Measurements from ENCODE around the gene ZACN. TPM values are rescaled to one million over a fixed set of nuclear protein-coding genes. Genes with fewer than 3 reads are reported as not detected.

The ZACN gene
- total RNA-seq, 4 donors from 2014 or later, result 2.2 TPM; not detected in 3

DNA sequence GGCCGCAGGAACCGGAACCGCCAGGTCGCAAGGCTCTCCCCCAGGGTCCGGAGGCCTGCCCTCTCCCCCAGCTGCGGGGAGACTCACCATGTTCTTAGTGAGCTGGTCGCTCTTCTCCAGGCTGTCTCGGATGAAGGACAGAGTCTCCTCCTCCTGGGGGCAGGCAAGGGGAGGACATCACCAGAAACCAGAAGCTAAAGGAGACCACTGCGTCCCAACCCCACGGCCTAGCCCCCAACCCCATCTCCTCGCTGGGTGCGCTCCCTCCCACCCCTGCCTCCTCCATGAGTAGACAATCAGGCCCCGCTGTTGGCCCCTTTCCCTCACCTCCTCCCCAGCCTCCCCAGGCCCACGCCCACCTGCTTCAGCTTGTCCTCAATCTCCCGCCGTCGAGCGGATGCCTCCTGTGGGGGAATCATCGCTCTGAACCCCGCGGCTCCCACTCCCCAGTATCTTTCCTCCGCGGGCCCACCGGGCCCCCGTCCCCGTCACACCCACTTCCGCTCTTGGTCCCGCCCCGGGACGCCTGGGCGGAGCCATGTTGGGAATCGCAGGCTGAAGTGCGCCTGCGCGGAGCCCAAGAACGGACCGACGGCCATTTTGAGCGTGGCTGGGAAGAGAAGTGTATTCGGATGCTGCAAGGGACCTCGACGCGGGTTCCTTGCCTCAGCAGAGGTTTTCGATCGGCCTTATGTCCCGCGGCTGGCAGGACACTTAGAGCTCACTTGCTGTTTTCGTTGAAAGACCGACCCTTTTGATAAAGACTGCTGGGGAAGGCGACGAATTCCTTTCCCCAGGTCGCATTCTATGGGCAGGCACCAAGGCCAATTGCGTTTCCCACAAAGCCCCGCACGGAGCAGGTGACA, 24.5 kb downstream of the ZACN start, which contains the start of gene EXOC7:
EXOC7 (minus strand) TSS at position 514 of the 866 bp plus-strand sequence; CDS start at position 419, 95 bp downstream.
- Histone ChIP-seq H3K9me3 (no peaks in the 10 kb centered on the region), H3K36me3 (peaks cover 20 to 21% of the 10 kb centered on the region in 2 donors), H3K4me3 (replicated peaks in 1 of 3) (peak within 1 kb of the TSS; percentile 51 to 75 (median 66)), H3K27ac (peak within 1 kb of the TSS; percentile 14 to 66 (median 62)), H3K4me1 (peaks cover 10 to 13% of the 10 kb centered on the region in 2 donors), H3K27me3 (no peaks in the 10 kb centered on the region)
- intact Hi-C loops (cut with DNase I), result no loop called here
- WGBS, 2 donors, result 5 to 12% methylated on average over 28 to 52 of the region's 55 CpGs
- DNase-seq, result peak; percentile 87 to 93
- TF ChIP-seq CTCF (IDR thresholded peaks at IDR 0.05), result no peak
- TF ChIP-seq POLR2A (IDR thresholded peaks at IDR 0.05), result peak in 1 of 2 donors; percentile 74

DNA sequence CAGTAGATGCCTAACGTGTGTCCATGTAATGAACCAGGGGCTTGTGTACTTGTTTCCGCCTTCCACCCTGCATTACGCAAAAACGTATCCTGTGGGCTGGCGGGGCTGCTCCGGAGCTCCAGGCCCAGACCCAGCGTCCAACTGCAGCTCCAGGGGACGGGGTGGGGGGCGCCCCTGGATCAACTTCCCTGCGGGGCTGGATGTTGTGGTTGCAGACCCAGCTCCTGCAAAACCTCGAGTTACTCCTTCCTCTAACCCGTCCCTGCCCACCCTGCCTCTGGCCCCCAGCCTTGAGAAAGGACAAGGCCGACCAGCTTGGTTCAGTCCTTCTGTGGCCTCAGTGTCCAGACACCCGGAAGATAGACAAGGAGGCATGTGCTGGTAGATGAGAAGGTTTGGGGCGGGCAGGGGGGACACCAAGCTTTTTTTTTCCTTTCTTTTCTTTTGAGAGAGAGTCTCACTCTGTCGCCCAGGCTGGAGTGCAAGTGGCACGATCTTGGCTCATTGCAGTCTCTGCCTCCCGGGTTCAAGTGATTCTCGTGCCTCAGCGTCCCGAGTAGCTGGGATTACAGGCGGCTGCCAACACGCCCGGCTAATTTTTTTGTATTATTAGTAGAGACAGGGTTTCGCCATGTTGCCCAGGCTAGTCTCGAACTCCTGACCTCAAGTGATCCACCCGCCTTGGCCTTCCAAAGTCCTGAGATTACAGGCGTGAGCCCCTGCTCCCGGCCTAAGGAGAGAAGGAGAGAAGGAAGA, 25.3 kb downstream of the ZACN start:
- Histone ChIP-seq H3K27me3 (no peaks in the 10 kb centered on the region), H3K36me3 (peaks cover 20% of the 10 kb centered on the region in 2 donors), H3K9me3 (no peaks in the 10 kb centered on the region), H3K4me3 (replicated peaks in 1 of 3) (peak overlapping the region; percentile 51 to 75 (median 66)), H3K27ac (peak overlapping the region; percentile 14 to 66 (median 62)), H3K4me1 (peaks cover 10 to 13% of the 10 kb centered on the region in 2 donors)
- DNase-seq, result no peak
- intact Hi-C loops (cut with DNase I), result no loop called here
- TF ChIP-seq POLR2A (IDR thresholded peaks at IDR 0.05) (no peak), CTCF (IDR thresholded peaks at IDR 0.05) (no peak)
- whole genome bisulfite sequencing, 2 donors, result 90 to 93% methylated on average over 20 to 26 of the region's 29 CpGs

DNA sequence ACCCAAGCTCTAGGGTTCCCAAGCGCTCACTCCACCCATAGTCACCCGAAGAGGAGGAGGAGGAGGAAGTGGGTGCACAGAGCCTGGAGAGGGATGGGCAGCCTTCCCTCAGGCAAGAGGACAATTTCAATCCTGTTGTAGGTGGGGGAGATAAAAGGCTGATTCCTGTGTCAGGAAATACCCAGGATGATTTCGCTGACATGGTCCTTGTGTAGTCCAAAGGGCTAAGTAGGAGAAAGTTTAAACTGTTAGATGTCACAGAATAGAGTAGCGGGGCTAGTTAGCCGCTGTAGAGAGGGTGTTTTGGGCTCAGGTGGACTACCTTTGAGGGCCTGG, 25.9 kb downstream of the ZACN start:
- H3K27ac ChIP-seq, result no peak overlapping the region
- H3K4me3 ChIP-seq (replicated peaks in 1 of 3), result no peak overlapping the region
- no peaks in the 10 kb centered on the region for H3K27me3 ChIP-seq
- no peaks in the 10 kb centered on the region for H3K9me3 ChIP-seq
- intact Hi-C loops (cut with DNase I), result no loop called here
- TF ChIP-seq POLR2A (IDR thresholded peaks at IDR 0.05) (no peak), CTCF (IDR thresholded peaks at IDR 0.05) (no peak)
- H3K36me3 ChIP-seq, result peaks cover 15 to 17% of the 10 kb centered on the region in 2 donors
- H3K4me1 ChIP-seq, result peaks cover 10 to 13% of the 10 kb centered on the region in 2 donors
- no peak for DNase-seq
- WGBS, 2 donors, result 70 to 75% methylated on average over 5 of the region's 5 CpGs

DNA sequence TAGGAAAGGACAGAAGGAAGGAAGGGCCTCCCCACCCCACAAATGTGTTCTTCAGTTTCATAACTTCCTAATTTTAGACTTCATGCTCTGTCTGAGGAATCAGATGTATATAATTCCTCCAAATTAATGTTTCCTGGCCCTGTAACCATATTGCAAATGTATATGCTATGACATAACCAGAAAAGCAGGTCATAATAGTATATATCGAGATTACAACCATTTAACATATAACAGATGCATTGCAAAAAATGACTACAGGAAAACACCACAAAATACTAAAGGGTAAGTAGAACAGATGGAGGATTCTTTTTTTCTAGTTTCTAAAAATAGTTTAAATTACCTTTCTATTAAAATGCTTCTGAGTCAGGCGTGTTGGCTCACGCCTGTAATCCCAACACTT, 27.7 kb downstream of the ZACN start:
- Histone ChIP-seq H3K36me3 (no peaks in the 10 kb centered on the region), H3K27me3 (no peaks in the 10 kb centered on the region), H3K4me3 (replicated peaks in 1 of 3) (no peak overlapping the region), H3K4me1 (peaks cover 10 to 13% of the 10 kb centered on the region in 2 donors), H3K9me3 (no peaks in the 10 kb centered on the region), H3K27ac (no peak overlapping the region)
- no peak for DNase-seq
- intact Hi-C loops (cut with DNase I), result no loop called here
- WGBS, 2 donors, result 87 to 91% methylated on average over 3 of the region's 3 CpGs
- TF ChIP-seq CTCF (IDR thresholded peaks at IDR 0.05), result no peak
- TF ChIP-seq POLR2A (IDR thresholded peaks at IDR 0.05), result no peak
